Measurements from ENCODE around the gene EVA1C.
"Not testable (repeated sequence)": the region's sequence is repeated elsewhere in the genome, so short reads cannot be mapped to it uniquely, and the experiment has no call there.

The EVA1C gene

GRCh38 chr21:32412162-32413014 lies at the start of gene EVA1C:
EVA1C (plus strand) TSS chr21:32412706; CDS start chr21:32412854, 148 bp downstream.
- no peak for DNase-seq

- DNase-seq: no peak
Measured at GRCh38 chr21:32364387-32364786, 48.1 kb upstream of the EVA1C start.

GRCh38 chr21:32364796-32365195 lies 47.7 kb upstream of the EVA1C start:
- DNase-seq: no peak

- no peak for DNase-seq
Measured at GRCh38 chr21:32366191-32366590, 46.3 kb upstream of the EVA1C start.

GRCh38 chr21:32367158-32367557 lies 45.3 kb upstream of the EVA1C start:
- DNase-seq: no peak

GRCh38 chr21:32368386-32368785 lies 44.1 kb upstream of the EVA1C start:
- DNase-seq: no peak

- not testable (repeated sequence) for DNase-seq
Measured at GRCh38 chr21:32368961-32369360, 43.5 kb upstream of the EVA1C start.

GRCh38 chr21:32370998-32371766 lies 41.3 kb upstream of the EVA1C start:
- no peak for DNase-seq

- DNase-seq: no peak
Measured at GRCh38 chr21:32371913-32372314, 40.6 kb upstream of the EVA1C start.

GRCh38 chr21:32372755-32373154 lies 39.8 kb upstream of the EVA1C start:
- no peak for DNase-seq

GRCh38 chr21:32377506-32377905 lies 35.0 kb upstream of the EVA1C start:
- no peak for DNase-seq

- no peak for DNase-seq
Measured at GRCh38 chr21:32377991-32378390, 34.5 kb upstream of the EVA1C start.

- no peak for DNase-seq
Measured at GRCh38 chr21:32378956-32379355, 33.5 kb upstream of the EVA1C start.

- DNase-seq: no peak
Measured at GRCh38 chr21:32380940-32381339, 31.6 kb upstream of the EVA1C start.

- DNase-seq: no peak
Measured at GRCh38 chr21:32381571-32381970, 30.9 kb upstream of the EVA1C start.

GRCh38 chr21:32382108-32382644 lies 30.3 kb upstream of the EVA1C start:
- no peak for DNase-seq

GRCh38 chr21:32383812-32384211 lies 28.7 kb upstream of the EVA1C start:
- no peak for DNase-seq

- no peak for DNase-seq
Measured at GRCh38 chr21:32386195-32386870, 26.2 kb upstream of the EVA1C start.

- DNase-seq: no peak
Measured at GRCh38 chr21:32387151-32387550, 25.4 kb upstream of the EVA1C start.

GRCh38 chr21:32388306-32388705 lies 24.2 kb upstream of the EVA1C start:
- no peak for DNase-seq

GRCh38 chr21:32389337-32390015 lies 23.0 kb upstream of the EVA1C start:
- no peak for DNase-seq

- not testable (repeated sequence) for DNase-seq
Measured at GRCh38 chr21:32390537-32391224, 21.8 kb upstream of the EVA1C start.

Data from NCI-H82 (cell line).